Measurements from ENCODE around the gene MCCC1. TPM values are rescaled to one million over a fixed set of nuclear protein-coding genes. Genes with fewer than 3 reads are reported as not detected.
"Not testable (repeated sequence)": the region's sequence is repeated elsewhere in the genome, so short reads cannot be mapped to it uniquely, and the experiment has no call there.

MCCC1 gene
- total RNA-seq, 1 donor from 2014 or later = 37.9 TPM

DNA sequence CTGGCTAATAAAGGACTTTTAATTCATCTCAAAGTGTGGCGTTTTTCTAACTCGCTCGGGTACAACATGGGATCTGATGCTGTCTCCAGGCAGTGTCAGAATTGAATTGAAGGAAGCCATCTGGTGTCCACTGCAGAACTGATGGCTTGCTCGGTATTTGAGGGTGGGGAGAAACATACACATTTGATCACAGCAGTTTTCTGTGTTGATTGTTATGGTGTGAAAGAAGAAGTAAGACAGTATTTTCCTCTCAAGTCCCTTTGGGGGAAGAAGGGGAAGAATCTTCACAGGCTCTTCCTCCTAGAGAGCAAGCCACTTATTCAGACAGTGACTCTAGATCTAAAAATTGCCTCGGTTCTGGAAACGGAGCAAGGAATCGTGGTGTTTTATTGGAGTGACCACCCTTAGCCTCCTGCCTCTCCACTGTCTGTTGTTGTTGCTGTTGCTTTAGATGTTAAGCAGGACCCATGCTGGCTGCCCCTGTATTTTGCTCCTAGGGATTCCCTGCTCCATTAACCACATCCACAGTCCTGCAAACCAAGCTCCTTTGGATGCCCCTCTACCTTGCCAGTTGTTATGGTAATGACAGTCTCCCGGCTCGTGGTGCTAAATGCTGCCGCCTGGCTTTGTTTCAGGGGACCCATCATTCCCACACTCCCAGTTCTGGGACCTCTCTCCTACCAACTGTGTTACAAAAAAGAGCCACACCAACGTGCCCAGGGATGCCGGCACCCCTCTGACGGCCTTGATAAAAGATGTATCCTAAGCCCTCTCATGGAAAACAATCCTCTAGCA, 15.3 kb upstream of the MCCC1 start:
- Mint-ChIP-seq H3K27ac (ENCODE audit: unreplicated experiment) (no peak overlapping the region), H3K4me3 (ENCODE audit: unreplicated experiment) (no peak overlapping the region), H3K4me1 (ENCODE audit: unreplicated experiment) (peaks cover 15% of the 10 kb centered on the region), H3K27me3 (ENCODE audit: unreplicated experiment) (peaks cover 32% of the 10 kb centered on the region), H3K9me3 (ENCODE audit: unreplicated experiment) (peaks cover 13% of the 10 kb centered on the region), H3K36me3 (ENCODE audit: unreplicated experiment) (peaks cover 2% of the 10 kb centered on the region)
- TF ChIP-seq CTCF (IDR thresholded peaks at IDR 0.05) = no peak
- peak; percentile 32 for DNase-seq (ENCODE audit: extremely low spot score, unreplicated experiment)

- Mint-ChIP-seq H3K4me1 (ENCODE audit: unreplicated experiment) (peaks cover 24% of the 10 kb centered on the region), H3K9me3 (ENCODE audit: unreplicated experiment) (peaks cover 16% of the 10 kb centered on the region)
- not testable (repeated sequence) for H3K36me3 Mint-ChIP-seq (ENCODE audit: unreplicated experiment); H3K27ac Mint-ChIP-seq (ENCODE audit: unreplicated experiment); H3K4me3 Mint-ChIP-seq (ENCODE audit: unreplicated experiment); DNase-seq (ENCODE audit: extremely low spot score, unreplicated experiment); H3K27me3 Mint-ChIP-seq (ENCODE audit: unreplicated experiment)
Observed at GRCh38 chr3:183109847-183110246, 10.6 kb upstream of the MCCC1 start.

DNA sequence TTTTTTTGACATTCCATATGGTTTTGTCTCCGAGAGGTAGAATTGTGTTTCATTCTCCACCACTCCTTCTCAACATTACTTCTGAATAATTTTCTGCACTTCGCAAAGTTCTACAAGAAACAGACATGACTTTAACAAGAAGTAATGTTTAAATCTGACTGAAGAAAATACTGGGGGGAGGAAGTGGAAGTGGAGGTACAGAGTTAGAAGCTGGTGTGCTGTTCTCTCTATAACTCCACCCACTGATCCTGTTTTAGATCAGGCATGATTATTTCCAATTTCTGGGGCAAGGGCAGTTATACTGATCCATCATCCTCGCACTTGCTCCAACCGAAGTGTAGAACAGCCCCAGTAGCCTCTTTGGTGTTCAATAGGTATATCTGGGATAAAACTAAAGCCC, 9.2 kb upstream of the MCCC1 start:
- H3K4me3 Mint-ChIP-seq (ENCODE audit: unreplicated experiment) = no peak overlapping the region
- no peaks in the 10 kb centered on the region for H3K27me3 Mint-ChIP-seq (ENCODE audit: unreplicated experiment)
- no peak for DNase-seq (ENCODE audit: extremely low spot score, unreplicated experiment)
- H3K4me1 Mint-ChIP-seq (ENCODE audit: unreplicated experiment) = peaks cover 18% of the 10 kb centered on the region
- TF ChIP-seq CTCF (IDR thresholded peaks at IDR 0.05) = no peak
- no peak overlapping the region for H3K27ac Mint-ChIP-seq (ENCODE audit: unreplicated experiment)
- H3K36me3 Mint-ChIP-seq (ENCODE audit: unreplicated experiment) = peaks cover 2% of the 10 kb centered on the region
- peaks cover 16% of the 10 kb centered on the region for H3K9me3 Mint-ChIP-seq (ENCODE audit: unreplicated experiment)

DNA sequence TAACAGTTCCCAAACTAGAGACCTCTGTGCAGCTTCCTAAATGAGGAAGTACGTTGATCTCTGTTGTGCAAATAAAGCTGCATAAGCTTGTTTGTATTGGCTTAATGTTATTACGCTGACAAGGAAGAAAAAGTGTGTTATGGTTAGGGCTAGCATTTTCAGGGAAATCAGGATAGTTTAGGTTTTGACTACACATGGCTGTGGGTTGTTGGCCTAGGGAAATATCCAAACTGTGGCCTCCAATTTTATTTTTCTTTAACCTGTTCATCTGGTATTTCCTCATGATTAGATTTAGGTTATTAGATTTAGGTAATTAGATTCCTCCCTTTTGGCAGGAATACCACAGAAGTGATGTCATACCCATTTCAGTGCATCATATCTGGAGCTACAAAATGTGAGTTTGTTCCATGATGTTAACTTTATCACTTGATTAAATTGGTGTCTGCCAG, 8.7 kb upstream of the MCCC1 start:
- H3K27ac Mint-ChIP-seq (ENCODE audit: unreplicated experiment) = no peak overlapping the region
- H3K4me3 Mint-ChIP-seq (ENCODE audit: unreplicated experiment) = no peak overlapping the region
- no peak for TF ChIP-seq CTCF (IDR thresholded peaks at IDR 0.05)
- peaks cover 16% of the 10 kb centered on the region for H3K9me3 Mint-ChIP-seq (ENCODE audit: unreplicated experiment)
- no peaks in the 10 kb centered on the region for H3K27me3 Mint-ChIP-seq (ENCODE audit: unreplicated experiment)
- no peak for DNase-seq (ENCODE audit: extremely low spot score, unreplicated experiment)
- H3K36me3 Mint-ChIP-seq (ENCODE audit: unreplicated experiment) = peaks cover 2% of the 10 kb centered on the region
- H3K4me1 Mint-ChIP-seq (ENCODE audit: unreplicated experiment) = peaks cover 18% of the 10 kb centered on the region

- not testable (repeated sequence) for H3K36me3 Mint-ChIP-seq (ENCODE audit: unreplicated experiment); H3K27me3 Mint-ChIP-seq (ENCODE audit: unreplicated experiment); H3K27ac Mint-ChIP-seq (ENCODE audit: unreplicated experiment); H3K4me3 Mint-ChIP-seq (ENCODE audit: unreplicated experiment); DNase-seq (ENCODE audit: extremely low spot score, unreplicated experiment)
- peaks cover 14% of the 10 kb centered on the region for H3K9me3 Mint-ChIP-seq (ENCODE audit: unreplicated experiment)
- peaks cover 18% of the 10 kb centered on the region for H3K4me1 Mint-ChIP-seq (ENCODE audit: unreplicated experiment)
Observed at GRCh38 chr3:183107372-183107771, 8.1 kb upstream of the MCCC1 start.

- DNase-seq (ENCODE audit: extremely low spot score, unreplicated experiment) = no peak
- Mint-ChIP-seq H3K27ac (ENCODE audit: unreplicated experiment) (no peak overlapping the region), H3K36me3 (ENCODE audit: unreplicated experiment) (peaks cover 2% of the 10 kb centered on the region), H3K27me3 (ENCODE audit: unreplicated experiment) (no peaks in the 10 kb centered on the region), H3K4me3 (ENCODE audit: unreplicated experiment) (no peak overlapping the region), H3K9me3 (ENCODE audit: unreplicated experiment) (peaks cover 9% of the 10 kb centered on the region), H3K4me1 (ENCODE audit: unreplicated experiment) (peaks cover 19% of the 10 kb centered on the region)
- TF ChIP-seq CTCF (IDR thresholded peaks at IDR 0.05) = no peak
Observed at GRCh38 chr3:183106635-183107034, 7.3 kb upstream of the MCCC1 start.

- not testable (repeated sequence) for H3K27ac Mint-ChIP-seq (ENCODE audit: unreplicated experiment); H3K9me3 Mint-ChIP-seq (ENCODE audit: unreplicated experiment); H3K4me3 Mint-ChIP-seq (ENCODE audit: unreplicated experiment); H3K36me3 Mint-ChIP-seq (ENCODE audit: unreplicated experiment); H3K27me3 Mint-ChIP-seq (ENCODE audit: unreplicated experiment); DNase-seq (ENCODE audit: extremely low spot score, unreplicated experiment)
- peaks cover 38% of the 10 kb centered on the region for H3K4me1 Mint-ChIP-seq (ENCODE audit: unreplicated experiment)
Observed at GRCh38 chr3:183103950-183104349, 4.7 kb upstream of the MCCC1 start.

DNA sequence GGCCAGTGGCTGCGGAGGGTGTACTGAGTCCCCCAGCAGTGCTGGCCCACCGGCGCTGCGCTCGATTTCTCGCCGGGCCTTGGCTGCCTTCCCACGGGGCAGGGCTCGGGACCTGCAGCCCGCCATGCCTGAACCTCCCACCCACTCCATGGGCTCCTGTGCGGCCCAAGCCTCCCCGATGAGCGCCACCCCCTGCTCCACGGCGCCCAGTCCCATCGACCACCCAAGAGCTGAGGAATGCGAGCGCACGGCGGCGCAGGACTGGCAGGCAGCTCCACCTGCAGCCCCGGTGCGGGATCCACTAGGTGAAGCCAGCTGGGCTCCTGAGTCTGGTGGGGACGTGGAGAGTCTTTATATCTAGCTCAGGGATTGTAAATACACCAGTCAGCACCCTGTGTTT, 1.7 kb upstream of the MCCC1 start:
- Mint-ChIP-seq H3K27ac (ENCODE audit: unreplicated experiment) (peak overlapping the region; percentile 57), H3K4me1 (ENCODE audit: unreplicated experiment) (peaks cover 36% of the 10 kb centered on the region)
- H3K4me3 Mint-ChIP-seq (ENCODE audit: unreplicated experiment); H3K9me3 Mint-ChIP-seq (ENCODE audit: unreplicated experiment); H3K36me3 Mint-ChIP-seq (ENCODE audit: unreplicated experiment); DNase-seq (ENCODE audit: extremely low spot score, unreplicated experiment); H3K27me3 Mint-ChIP-seq (ENCODE audit: unreplicated experiment): not testable (repeated sequence)
